Loucy (cell line): ENCODE results near the gene TMEM38B.

ENCODE experiments used
- CTCF ChIP-seq: fragments of 200-600 bp; sonication (generic); conservative IDR thresholded peaks from 2 replicates; pipeline ENCODE4 v1.5.1; 2014; ENCODE audit warnings: mild to moderate bottlenecking, antibody characterized with exemption, low read length
- EZH2phosphoT487 ChIP-seq: fragments of 200-600 bp; IDR thresholded peaks from 2 replicates; pipeline ENCODE4 v1.6.1; 2018; ENCODE audit warnings: antibody characterized with exemption, mild to moderate bottlenecking, moderate library complexity, borderline replicate concordance

DNA sequence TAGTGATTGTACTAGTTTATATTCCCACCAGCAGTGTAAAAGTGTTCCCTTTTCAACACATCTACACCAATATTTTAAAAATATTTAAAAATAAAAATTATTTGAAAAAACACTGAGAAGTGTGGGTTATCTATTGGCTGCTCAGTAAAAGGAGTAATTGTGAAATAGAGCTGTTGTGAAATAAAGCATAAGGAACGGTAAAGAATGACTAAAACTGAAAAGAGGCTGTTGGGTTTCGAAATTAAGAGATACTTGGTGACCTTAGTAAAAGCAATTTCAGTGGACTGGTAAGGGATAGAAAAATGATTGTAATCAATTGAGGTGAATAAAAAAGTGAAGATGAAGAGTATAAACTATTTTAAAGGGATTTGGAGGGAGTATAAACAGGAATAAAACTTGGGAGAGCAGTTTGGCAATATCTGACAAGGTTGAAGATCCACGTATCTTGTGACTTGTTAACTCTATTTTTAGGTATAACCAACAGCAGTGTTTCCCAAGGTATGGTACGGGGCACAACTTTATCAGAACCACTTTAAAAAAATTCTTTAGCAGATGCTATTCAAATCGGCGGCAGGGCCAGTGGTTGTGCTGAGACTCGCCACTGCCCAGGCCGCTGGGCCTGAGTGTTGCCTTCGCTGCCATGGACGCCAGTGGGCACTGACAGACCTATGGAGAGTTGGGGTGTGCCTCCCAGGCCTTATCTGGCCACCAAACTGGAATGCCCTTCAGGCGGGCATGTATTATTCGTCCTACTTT is 63.3 kb downstream of the TMEM38B start:
- TF ChIP-seq CTCF, result no peak
- TF ChIP-seq EZH2phosphoT487, result no peak
